ENCODE data around the gene IL17RE. TPM values are rescaled to one million over a fixed set of nuclear protein-coding genes. Genes with fewer than 3 reads are reported as not detected.

Gene IL17RE
- total RNA-seq, 1 donor from 2014 or later = 0.72 TPM

- DNase-seq (ENCODE audit: low spot score) = no peak
Observed at GRCh38 chr3:9903238-9903624, 583 bp downstream of the IL17RE start.

- no peak for DNase-seq (ENCODE audit: low spot score)
Observed at GRCh38 chr3:9903904-9904303, 1.3 kb downstream of the IL17RE start.

- DNase-seq (ENCODE audit: low spot score) = no peak
Observed at GRCh38 chr3:9906480-9906879, 3.8 kb downstream of the IL17RE start.

GRCh38 chr3:9908286-9908685 is 5.6 kb downstream of the IL17RE start:
- DNase-seq (ENCODE audit: low spot score) = no peak

GRCh38 chr3:9909221-9910013 is 6.8 kb downstream of the IL17RE start:
- DNase-seq (ENCODE audit: low spot score) = no peak

GRCh38 chr3:9911863-9912262 is 9.2 kb downstream of the IL17RE start:
- no peak for DNase-seq (ENCODE audit: low spot score)

GRCh38 chr3:9912294-9912935 is 9.8 kb downstream of the IL17RE start:
- DNase-seq (ENCODE audit: low spot score) = no peak

- DNase-seq (ENCODE audit: low spot score) = no peak
Observed at GRCh38 chr3:9913601-9914000, 11.0 kb downstream of the IL17RE start.

GRCh38 chr3:9914011-9914410 is 11.4 kb downstream of the IL17RE start:
- no peak for DNase-seq (ENCODE audit: low spot score)

GRCh38 chr3:9914559-9915253 is 12.1 kb downstream of the IL17RE start:
- DNase-seq (ENCODE audit: low spot score) = no peak

GRCh38 chr3:9915254-9916141 is 12.8 kb downstream of the IL17RE start:
- peak; percentile 93 for DNase-seq (ENCODE audit: low spot score)

GRCh38 chr3:9916346-9916733 is 13.7 kb downstream of the IL17RE start:
- peak; percentile 41 for DNase-seq (ENCODE audit: low spot score)

- peak; percentile 94 for DNase-seq (ENCODE audit: low spot score)
Observed at GRCh38 chr3:9916734-9917680, 14.4 kb downstream of the IL17RE start, which contains the start of gene IL17RC. Gene IL17RC (plus strand): TSS chr3:9917098. CDS start chr3:9917316, 218 bp downstream.

- DNase-seq (ENCODE audit: low spot score) = no peak
Observed at GRCh38 chr3:9917820-9918219, 15.2 kb downstream of the IL17RE start.

- DNase-seq (ENCODE audit: low spot score) = no peak
Observed at GRCh38 chr3:9918261-9919038, 15.8 kb downstream of the IL17RE start.

GRCh38 chr3:9928158-9928557 is 25.5 kb downstream of the IL17RE start:
- DNase-seq (ENCODE audit: low spot score) = no peak

GRCh38 chr3:9930804-9931418 is 28.3 kb downstream of the IL17RE start:
- DNase-seq (ENCODE audit: low spot score) = no peak

- no peak for DNase-seq (ENCODE audit: low spot score)
Observed at GRCh38 chr3:9932535-9932842, 29.8 kb downstream of the IL17RE start.

GRCh38 chr3:9932843-9933560 is 30.4 kb downstream of the IL17RE start:
- DNase-seq (ENCODE audit: low spot score) = peak; percentile 75

All from umbilical cord (tissue), 2 donors.